HG03095 (cell line): ENCODE data around the gene CCK.
A peak's percentile ranks its signal among the peaks of the same experiment; 100 is the strongest.

Experiments used
- ATAC-seq: cut with Tn5 transposase; IDR thresholded peaks from one replicate; pipeline ENCODE4 v1.9.1; 2021; ENCODE audit warnings: moderate library complexity; ENCODE audit not compliant: unreplicated experiment

Gene CCK

GRCh38 chr3:42226470-42227425, 39.2 kb downstream of the CCK start:
- no peak for ATAC-seq

DNA sequence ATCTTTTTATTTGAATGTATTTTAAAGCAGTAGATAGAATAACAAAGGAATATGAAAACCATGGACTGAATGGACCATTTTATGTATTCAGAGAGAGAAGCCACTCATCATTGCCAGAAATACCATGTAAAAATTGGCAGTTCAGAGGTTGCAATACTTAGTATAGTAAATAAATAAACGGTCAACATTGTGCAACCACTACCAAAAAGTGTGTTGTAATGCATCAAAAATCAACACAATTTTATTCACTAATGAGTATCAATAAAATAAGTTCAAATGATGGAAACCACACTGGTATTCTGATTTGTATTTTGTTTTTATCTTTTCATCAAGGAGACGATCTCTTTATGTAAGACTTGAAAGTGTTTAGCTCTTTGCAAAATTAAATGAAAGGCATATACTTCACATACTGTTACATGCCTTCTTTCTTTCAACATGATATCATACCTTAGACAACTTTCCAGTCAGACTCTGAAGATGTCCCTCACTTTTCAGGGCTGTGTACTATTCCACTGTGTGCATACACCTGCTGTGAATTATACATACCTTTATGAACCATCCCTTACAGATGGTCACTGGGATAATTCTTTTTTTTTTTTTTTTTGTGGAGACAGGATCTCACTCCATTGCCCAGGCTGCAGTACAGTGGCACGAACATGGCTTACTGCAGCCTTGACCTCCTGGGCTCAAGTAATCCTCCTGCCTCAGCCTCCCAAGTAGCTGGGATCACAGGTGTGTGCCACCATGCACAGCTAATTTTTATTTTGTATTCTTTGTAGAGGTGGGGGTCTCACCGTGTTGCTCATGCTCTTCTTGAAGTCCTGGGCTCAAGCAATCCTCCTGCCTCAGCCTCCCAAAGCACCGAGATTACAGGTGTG, 40.3 kb downstream of the CCK start:
- ATAC-seq: no peak

- no peak for ATAC-seq
Observed at GRCh38 chr3:42224658-42225421, 41.1 kb downstream of the CCK start.

- no peak for ATAC-seq
Observed at GRCh38 chr3:42224178-42224577, 41.8 kb downstream of the CCK start.

DNA sequence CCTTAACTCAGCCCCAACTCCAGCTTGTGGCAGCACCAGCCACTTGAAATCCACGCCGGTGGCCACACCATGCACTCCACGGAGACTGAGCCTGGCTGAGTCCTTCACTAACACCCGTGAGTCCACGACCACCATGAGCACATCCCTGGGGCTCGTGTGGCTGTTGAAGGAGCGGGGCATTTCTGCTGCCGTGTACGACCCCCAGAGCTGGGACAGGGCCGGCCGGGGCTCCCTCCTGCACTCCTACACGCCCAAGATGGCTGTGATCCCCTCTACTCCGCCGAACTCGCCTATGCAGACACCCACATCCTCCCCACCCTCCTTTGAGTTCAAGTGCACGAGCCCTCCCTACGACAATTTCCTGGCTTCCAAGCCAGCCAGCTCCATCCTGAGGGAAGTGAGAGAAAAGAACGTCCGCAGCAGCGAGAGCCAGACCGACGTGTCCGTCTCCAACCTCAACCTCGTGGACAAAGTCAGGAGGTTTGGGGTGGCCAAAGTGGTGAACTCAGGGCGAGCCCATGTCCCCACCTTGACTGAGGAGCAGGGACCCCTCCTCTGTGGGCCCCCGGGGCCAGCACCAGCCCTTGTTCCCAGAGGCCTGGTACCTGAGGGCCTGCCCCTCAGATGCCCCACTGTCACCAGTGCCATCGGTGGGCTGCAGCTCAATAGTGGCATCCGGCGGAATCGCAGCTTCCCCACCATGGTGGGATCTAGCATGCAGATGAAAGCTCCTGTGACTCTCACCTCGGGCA, 42.9 kb downstream of the CCK start:
- ATAC-seq: no peak

DNA sequence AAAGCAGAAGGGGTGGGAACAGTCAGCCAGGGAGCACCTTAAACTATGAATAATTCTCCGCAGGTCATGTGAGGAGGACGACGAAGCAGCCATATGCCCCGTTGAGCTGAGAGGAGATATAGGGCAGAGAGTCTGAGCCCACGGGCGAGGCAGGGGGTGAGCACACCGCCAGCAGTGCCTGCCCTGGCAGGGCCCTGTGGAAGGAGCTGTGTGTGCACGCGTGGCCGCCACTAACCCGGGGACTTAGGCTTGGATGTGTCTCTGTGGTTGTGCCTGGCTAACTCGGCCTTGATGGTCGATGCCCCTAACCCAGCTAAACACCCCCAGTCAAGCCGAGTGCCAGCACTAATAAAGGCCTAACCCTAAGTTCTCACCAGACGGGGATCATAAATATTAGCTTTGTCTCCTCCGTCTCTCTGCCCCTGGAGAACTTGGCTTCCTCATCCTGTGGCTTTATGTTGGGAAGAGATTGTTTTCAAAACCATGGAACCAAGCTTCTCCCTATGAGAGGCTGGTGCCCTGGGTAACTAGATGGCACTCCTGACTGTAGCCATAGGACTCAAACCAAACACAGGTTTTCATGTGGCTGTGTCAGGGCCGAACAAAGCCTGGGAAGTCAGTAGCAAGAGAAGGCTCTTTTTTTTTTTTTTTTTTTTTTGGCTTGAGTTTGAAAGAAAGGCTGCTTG, 45.4 kb downstream of the CCK start:
- no peak for ATAC-seq

DNA sequence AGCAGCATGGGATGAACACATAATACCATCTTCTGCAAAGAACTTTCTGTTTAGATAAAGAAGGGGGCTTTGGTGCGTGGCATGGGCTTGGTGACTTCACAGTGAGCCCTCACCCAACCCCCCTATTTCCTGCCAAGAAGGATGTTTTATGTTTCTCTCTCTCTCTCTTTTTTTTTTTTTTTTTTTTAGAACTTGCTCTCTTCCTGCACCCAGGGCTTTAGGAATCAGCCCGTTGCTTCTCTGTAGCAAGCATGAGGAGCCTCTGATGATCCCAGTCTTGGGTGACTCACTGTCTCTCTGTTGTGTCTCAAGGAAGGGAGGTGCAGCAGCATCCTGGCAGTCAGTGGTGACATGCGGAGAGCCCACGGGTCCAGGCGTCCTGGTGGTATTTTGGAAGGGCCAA, 49.1 kb downstream of the CCK start:
- ATAC-seq: no peak

DNA sequence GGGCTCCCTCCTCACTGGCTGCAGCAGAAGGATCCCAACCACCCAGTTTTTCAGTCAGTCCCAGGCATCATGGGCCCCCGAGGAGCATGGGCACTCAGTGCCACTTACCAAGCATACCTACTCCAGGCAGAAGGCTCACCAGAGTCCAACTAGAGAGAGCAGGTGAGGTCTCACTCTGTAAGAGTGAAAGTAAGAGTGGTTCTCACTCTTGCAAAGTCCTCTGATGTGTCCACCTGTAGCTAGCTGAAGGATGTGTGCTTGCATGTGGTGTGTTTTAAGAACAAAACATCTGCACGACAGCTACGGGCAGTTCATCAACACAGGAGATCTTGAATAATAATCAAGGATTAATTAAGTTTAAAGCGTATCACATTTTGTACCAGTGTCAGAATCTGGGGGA, 49.7 kb downstream of the CCK start:
- ATAC-seq: peak; percentile 52

DNA sequence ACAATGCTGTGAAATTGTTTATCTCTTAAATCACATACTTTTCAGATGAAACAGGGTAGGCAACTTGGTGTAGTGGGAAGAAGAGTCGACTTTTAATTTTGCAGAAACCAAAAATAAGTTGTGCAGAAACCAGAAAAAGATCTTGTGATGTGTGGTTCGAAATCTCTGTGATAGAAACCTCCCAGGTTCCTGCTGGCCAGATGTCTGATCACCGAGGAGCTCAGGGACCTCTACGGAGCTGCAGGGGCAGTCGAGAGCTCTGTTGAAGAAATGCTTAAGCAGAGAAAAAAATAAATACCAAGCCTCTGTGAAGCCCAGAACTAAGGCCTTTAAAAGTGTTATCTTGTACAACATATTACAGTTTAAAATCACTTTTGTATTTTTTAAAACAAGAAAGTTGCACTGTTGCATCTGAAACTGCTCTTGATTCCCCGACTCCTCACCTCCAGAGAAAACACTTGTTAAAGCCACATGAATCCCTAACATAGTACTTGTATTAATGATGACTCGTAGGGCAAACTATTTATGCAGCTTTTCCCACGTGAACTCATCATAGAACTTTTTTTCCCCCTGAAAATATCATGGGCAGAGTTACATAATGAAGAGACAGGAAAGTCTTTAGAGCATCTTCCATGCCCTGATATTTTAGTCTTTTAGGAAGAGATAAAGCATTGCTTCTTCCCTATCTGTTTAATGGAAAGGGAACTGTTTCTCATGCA, 51.3 kb downstream of the CCK start:
- no peak for ATAC-seq

DNA sequence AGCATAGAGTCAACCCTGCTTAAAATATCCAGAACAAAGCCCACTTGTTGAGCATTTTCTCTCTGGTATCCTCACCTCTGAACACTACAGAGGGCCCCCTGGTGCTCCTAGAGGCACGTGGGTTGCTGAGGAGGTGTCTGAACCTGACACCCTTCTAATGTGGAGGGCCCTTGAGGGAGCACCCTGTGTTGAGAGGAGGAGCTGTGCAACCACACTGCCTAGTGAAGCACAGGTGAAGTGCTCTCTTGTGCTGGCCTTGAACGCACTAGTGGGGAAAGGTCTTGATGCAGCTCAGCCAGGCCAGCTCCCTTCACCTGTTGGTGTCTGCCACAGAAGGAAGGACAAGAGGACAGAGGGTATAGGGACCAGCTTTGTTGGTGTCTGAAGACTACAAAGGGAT, 51.9 kb downstream of the CCK start:
- ATAC-seq: no peak

DNA sequence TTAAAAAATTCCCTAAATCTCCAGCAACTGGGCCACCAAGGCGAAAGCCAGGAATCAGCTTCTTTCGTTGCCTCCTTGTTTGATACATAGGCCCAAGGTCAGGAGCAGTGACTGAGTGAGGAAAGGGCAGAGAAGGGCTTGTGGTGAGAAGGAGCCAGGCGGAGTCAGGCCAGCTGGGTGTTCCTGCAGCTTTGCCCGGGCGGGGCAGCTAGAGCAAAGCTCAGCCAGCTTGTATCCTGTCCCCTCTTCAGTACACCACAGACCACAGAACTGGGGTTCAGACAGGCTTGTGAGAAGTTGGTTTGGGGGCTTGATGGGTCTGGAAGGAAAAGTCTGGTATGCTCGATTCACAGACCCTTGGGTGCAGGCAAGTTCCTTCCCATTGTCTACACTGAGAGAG, 52.6 kb downstream of the CCK start:
- ATAC-seq: no peak

- ATAC-seq: no peak
Observed at GRCh38 chr3:42210726-42211125, 55.3 kb downstream of the CCK start.

- ATAC-seq: no peak
Observed at GRCh38 chr3:42209917-42210316, 56.1 kb downstream of the CCK start.
